Measurements from ENCODE around the gene PLIN3.
"Not testable (repeated sequence)": the region's sequence is repeated elsewhere in the genome, so short reads cannot be mapped to it uniquely, and the experiment has no call there.

Gene PLIN3

GRCh38 chr19:4892962-4893361 lies 25.5 kb upstream of the PLIN3 start:
- in situ Hi-C loops (cut with HindIII; ENCODE audit: low sequenced_read_pairs): not testable (repeated sequence)

- in situ Hi-C loops (cut with HindIII; ENCODE audit: low sequenced_read_pairs): no loop called here
Measured at GRCh38 chr19:4891066-4891465, 23.6 kb upstream of the PLIN3 start.

DNA sequence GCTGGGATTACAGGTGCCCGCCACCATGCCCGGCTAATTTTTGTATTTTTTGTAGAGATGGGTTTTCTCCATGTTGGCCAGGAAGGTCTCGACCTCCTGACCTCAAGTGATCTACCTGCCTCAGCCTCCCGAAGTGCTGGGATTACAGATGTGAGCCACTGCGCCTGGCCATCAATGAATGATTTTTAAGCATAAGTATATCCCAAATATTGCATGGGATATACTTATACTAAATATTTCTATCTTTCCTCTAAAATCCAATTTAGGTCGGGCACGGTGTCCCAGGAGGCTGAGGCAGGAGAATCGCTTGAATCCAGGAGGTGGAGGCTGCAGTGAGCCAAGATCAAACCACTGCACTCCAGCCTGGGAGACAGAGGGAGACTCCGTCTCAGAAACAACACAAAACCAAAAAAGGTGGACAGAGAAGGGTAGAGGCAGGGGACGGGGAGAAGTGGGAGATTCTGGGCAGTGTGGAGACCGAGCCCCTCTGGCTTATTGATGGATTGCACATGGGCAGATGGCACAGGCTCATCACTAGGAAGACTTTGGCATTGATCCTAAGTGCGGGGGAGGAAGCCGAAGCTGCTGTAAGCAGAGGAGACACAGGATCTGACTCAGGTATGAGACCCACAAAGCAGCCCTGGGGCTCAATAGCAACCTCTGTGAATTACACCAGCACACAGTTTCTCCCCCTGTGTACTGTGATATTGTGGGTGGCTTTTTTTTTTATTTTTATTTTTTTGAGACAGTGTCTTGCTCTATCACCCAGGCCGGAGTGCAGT lies 21.8 kb upstream of the PLIN3 start:
- in situ Hi-C loops (cut with HindIII; ENCODE audit: low sequenced_read_pairs): no loop called here

- in situ Hi-C loops (cut with HindIII; ENCODE audit: low sequenced_read_pairs): not testable (repeated sequence)
Measured at GRCh38 chr19:4887803-4888202, 20.3 kb upstream of the PLIN3 start.

- in situ Hi-C loops (cut with HindIII; ENCODE audit: low sequenced_read_pairs): not testable (repeated sequence)
Measured at GRCh38 chr19:4884993-4885392, 17.5 kb upstream of the PLIN3 start.

DNA sequence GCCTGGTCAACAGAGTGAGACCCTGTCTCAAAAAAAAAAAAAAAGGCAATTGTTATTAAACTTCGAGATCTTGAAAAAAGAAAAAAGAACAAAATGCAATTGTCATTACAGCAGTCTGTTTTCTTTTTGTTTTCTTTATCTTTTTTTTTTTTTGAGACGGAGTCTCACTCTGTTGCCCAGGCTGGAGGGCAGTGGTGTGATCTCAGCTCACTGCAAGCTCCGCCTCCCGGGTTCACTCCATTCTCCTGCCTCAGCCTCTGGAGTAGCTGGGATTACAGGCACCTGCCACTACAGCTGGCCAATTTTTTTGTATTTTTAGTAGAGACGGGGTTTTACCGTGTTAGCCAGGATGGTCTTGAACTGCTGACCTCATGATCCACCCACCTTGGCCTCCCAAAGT lies 15.4 kb upstream of the PLIN3 start:
- in situ Hi-C loops (cut with HindIII; ENCODE audit: low sequenced_read_pairs): not testable (repeated sequence)

- in situ Hi-C loops (cut with HindIII; ENCODE audit: low sequenced_read_pairs): no loop called here
Measured at GRCh38 chr19:4879041-4879440, 11.6 kb upstream of the PLIN3 start.

GRCh38 chr19:4878491-4878968 lies 11.1 kb upstream of the PLIN3 start:
- in situ Hi-C loops (cut with HindIII; ENCODE audit: low sequenced_read_pairs): no loop called here

DNA sequence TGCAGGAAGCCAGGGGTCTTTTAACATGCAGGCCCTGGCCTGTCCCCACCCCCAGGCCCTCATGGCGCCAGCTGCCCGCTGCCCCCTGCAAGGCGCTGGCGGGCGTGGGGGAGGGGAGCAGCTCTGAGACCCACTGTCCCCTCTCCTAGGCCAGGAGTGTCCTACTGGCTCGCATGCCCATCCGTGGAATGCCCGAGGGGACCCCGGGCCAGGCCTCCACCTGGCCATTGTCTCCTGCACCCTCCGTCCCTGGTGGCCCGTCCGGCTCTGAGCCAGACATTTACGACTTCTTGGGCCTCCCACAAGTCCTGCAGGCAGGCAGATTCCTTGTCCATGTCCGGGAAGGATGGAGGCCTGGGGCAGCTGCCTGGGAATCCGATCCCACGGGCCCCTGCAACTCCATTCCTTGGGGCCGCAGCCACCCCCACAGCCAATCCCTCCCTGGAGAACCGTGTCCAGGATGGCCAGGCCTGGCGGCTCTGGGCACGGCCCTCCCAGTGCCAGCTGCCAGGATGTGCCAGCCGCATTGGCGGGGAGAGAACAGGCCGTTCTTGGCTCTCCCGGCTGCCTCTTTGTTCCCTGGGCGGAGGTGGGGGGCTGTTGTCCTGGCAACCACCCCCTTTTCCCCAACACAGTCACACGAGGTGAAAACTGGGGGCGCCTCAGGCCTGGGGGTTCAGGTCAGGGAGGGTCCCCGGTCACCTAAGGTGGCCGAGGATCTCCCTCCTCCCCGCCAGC lies 10.5 kb upstream of the PLIN3 start:
- in situ Hi-C loops (cut with HindIII; ENCODE audit: low sequenced_read_pairs): no loop called here

- in situ Hi-C loops (cut with HindIII; ENCODE audit: low sequenced_read_pairs): no loop called here
Measured at GRCh38 chr19:4873930-4874329, 6.5 kb upstream of the PLIN3 start.

- in situ Hi-C loops (cut with HindIII; ENCODE audit: low sequenced_read_pairs): no loop called here
Measured at GRCh38 chr19:4871711-4872110, 4.2 kb upstream of the PLIN3 start.

DNA sequence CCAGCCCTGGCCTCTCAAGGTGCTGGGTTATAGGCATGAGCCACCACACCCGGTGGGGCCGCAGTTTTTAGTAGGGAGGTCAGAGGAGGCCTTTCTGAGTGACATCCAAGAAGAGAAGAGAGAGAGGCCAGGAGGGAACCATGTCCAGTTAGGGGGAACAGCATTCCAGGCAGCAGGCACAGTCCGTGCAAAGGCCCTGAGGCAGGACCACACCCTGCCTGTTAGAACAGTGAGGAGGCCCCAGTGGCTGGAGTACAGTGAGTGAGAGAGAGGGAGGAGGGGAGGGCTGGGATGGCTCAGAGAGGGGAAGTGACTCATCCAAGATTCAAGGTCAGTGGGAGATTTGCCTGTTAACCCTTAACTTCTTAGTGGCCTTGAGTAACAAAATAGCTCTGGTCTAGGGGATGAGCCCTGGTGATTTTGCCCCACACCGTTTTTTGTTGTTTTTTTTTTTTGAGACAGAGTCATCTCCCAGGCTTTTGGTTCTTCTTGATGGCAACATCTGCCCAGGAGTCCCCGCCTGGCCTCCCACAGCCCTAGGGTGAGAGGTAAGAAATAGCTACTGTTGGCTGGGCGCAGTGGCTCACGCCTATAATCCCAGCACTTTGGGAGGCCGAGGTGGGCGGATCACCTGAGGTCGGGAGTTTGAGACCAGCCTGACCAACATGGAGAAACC lies 2.7 kb upstream of the PLIN3 start:
- in situ Hi-C loops (cut with HindIII; ENCODE audit: low sequenced_read_pairs): no loop called here

DNA sequence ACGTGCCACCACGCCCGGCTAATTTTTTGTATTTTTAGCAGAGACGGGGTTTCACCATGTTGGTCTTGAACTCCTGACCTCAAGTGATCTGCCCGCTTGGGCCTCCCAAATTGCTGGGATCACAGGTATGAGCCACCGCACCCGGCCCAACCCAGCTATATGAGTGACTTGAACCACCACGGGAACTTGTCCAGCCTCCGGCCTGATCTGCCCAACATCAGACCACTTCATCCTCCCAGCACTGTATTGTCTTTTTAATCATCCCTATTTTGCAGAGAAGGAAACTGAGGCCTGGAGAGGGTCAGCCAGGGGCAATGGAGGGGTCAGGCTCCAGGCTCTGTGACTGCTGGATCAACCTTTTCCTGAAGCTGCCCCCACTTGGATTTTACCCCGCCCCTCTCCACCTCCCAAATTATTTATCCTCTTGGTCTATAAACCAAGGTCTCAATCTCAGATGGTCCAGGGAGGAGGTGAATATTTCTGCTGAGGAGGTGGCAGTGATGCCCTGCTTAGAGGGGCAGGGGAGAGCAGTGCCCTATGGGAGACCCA lies 893 bp upstream of the PLIN3 start:
- in situ Hi-C loops (cut with HindIII; ENCODE audit: low sequenced_read_pairs): no loop called here

- in situ Hi-C loops (cut with HindIII; ENCODE audit: low sequenced_read_pairs): no loop called here
Measured at GRCh38 chr19:4866595-4867424, 657 bp downstream of the PLIN3 start.

GRCh38 chr19:4861147-4861546 lies 6.3 kb downstream of the PLIN3 start:
- in situ Hi-C loops (cut with HindIII; ENCODE audit: low sequenced_read_pairs): no loop called here

DNA sequence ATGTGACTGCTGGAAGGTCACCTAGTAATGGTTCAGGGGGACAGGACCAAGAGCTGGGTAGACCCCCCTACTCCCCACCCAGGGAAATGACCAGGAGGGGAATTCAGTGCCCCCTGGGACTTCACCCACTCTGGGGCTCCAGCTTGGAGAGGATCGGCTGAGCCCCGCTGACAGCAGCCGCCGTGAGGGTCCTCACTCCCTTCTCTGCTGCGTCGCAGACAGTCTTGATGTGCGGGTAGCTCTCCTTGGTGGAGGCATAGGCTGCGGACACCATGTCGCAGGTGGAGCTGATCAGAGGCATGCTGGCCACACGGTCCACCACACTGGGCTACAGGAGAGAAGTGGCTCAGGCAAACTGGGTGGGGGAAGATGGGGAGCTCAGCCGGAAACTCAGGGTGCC lies 7.8 kb downstream of the PLIN3 start:
- in situ Hi-C loops (cut with HindIII; ENCODE audit: low sequenced_read_pairs): loop anchor here (5.0 kb wide), 3 partner anchors 38 to 73 kb away; no protein-coding TSS in a partner anchor

GRCh38 chr19:4856468-4856867 lies 11.0 kb downstream of the PLIN3 start:
- in situ Hi-C loops (cut with HindIII; ENCODE audit: low sequenced_read_pairs): loop anchor here (5.0 kb wide), 3 partner anchors 41 to 76 kb away; no protein-coding TSS in a partner anchor

- in situ Hi-C loops (cut with HindIII; ENCODE audit: low sequenced_read_pairs): not testable (repeated sequence)
Measured at GRCh38 chr19:4853506-4853905, 14.0 kb downstream of the PLIN3 start.

DNA sequence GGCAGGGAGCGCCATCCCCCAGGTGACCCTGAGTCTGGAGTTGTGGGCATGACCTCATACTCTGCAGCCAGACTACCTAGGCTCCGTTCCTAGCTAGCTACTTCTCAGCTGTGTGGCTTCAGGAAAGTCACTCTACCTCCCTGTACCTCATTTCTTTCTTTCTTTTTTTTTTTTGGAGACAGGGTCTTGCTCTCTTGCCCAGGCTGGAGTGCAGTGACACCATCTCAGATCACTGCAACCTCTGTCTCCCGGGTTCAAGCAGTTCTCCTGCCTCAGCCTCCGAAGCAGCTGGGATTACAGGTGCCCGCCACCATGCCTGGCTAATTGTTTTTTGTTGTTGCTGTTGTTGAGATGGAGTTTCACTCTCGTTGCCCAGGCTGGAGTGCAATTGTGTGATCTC lies 15.0 kb downstream of the PLIN3 start:
- in situ Hi-C loops (cut with HindIII; ENCODE audit: low sequenced_read_pairs): no loop called here

DNA sequence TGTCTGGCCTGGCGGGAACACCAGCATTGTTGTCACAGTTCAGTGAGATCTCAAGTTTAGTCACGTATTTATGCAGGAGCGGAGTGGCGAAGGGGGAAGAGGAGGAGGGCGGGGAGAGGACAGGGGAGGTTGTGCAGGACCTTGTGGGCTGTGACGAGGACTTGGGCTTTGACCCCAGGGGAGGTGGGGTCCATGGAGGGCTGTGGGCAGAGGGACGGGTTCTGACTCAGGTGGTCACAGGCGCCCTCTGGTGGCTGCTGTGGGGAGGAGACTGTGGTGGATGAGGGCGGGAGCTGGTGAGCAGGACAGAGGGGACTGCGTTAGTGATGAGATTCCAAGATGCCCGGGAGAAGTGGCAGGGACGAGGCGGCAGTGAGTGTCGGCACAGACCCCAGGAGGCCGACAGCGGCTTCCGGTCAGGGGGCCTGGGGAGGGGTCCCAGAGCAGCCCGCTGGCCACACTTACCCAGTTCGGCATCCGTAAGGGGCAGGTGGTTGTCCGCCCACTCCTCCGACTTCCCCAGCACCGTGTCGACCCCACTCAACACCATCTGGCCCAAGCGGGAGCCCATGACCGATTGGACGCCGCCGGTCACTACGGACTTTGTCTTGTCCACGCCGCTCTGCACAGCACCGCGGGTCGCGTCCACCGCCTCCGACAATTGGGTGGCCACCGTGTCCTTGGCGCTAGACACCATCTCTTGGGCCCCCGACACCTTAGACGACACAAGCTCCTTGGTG lies 15.7 kb downstream of the PLIN3 start:
- in situ Hi-C loops (cut with HindIII; ENCODE audit: low sequenced_read_pairs): no loop called here
